ENCODE data around the gene STXBP2. TPM values are rescaled to one million over a fixed set of nuclear protein-coding genes. Genes with fewer than 3 reads are reported as not detected.

STXBP2 gene
- total and polyA plus RNA-seq, 9 donors = 1.6 to 12.4 (median 5.1) TPM

DNA sequence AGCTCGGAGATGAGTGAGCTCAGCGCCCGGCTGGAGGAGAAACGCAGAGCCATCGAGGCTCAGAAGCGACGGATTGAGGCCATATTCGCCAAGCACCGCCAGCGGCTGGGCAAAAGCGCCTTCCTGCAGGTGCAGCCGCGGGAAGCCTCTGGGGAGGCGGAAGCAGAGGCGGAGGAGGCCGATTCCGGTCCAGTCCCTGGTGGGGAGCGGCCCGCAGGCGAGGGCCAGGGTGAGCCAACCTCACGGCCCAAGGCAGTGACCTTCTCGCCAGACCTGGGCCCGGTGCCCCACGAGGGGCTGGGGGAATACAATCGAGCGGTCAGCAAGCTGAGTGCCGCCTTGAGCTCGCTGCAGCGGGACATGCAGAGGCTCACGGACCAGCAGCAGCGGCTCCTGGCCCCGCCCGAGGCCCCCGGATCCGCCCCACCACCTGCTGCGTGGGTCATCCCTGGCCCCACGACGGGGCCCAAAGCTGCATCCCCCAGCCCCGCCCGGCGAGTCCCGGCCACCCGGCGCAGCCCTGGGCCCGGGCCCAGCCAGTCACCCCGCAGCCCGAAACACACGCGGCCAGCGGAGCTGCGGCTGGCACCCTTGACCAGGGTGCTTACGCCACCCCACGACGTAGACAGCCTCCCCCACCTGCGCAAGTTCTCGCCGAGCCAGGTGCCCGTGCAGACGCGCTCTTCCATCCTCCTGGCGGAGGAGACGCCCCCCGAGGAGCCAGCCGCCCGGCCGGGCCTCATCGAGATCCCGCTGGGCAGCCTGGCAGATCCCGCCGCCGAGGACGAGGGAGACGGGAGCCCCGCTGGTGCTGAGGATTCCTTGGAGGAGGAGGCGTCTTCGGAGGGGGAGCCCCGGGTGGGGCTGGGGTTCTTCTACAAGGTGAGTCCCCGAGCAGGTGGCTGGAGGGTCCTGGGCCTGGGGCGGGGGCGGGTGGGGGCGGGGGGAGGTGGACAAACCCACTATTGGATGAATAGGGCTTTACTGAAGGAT, 24.3 kb upstream of the STXBP2 start:
- H3K27ac ChIP-seq (ENCODE audit: low read length) = no peak overlapping the region
- H3K4me1 ChIP-seq (ENCODE audit: control insufficient read depth, insufficient read depth, low read length) = no peaks in the 10 kb centered on the region
- no peak overlapping the region for H3K4me3 ChIP-seq (ENCODE audit: low read length)
- H3K27me3 ChIP-seq (ENCODE audit: control insufficient read depth, insufficient read depth, low read length) = no peaks in the 10 kb centered on the region
- H3K9me3 ChIP-seq (replicated peaks; ENCODE audit: control insufficient read depth, low read depth, low read length) = no peaks in the 10 kb centered on the region
- WGBS (ENCODE audit: insufficient coverage) = 90% methylated on average over 74 of the region's 81 CpGs
- H3K36me3 ChIP-seq (ENCODE audit: control insufficient read depth, insufficient read depth, low read length) = no peaks in the 10 kb centered on the region
- peak; percentile 0 for DNase-seq

DNA sequence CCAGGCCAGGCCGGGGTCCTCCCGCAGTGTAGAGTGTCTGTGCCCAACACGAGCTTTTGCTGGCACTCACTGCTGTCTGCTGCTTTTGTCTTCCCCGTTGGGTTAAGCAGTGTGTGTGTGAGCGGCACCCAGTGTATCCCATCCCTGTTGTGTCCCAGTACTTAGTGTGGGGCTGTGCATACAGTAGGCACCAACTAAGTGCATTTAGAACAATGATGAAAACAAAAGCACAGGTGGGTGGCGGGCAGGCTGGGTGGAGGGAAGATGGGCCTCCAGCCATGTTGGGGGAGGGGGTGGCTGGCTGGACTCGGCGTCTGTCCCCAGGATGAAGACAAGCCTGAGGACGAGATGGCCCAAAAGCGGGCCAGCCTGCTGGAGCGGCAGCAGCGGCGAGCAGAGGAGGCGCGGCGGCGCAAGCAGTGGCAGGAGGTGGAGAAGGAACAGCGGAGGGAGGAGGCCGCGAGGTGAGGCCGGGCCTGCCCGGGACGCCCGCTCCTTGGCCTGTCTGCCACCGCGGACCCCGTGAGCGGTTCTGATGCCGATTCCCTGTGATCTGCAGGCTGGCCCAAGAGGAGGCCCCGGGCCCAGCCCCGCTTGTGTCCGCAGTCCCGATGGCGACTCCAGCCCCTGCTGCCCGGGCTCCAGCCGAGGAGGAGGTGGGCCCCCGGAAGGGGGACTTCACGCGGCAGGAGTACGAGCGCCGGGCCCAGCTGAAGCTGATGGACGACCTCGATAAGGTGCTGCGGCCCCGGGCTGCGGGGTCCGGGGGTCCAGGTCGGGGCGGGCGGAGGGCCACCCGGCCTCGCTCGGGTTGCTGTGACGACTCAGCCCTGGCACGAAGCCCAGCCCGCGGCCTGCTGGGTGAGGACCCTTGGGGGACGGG, 21.8 kb upstream of the STXBP2 start:
- no peaks in the 10 kb centered on the region for H3K9me3 ChIP-seq (replicated peaks; ENCODE audit: control insufficient read depth, low read depth, low read length)
- DNase-seq = no peak
- H3K4me3 ChIP-seq (ENCODE audit: low read length) = no peak overlapping the region
- 84% methylated on average over 57 of the region's 59 CpGs for WGBS (ENCODE audit: insufficient coverage)
- H3K27me3 ChIP-seq (ENCODE audit: control insufficient read depth, insufficient read depth, low read length) = no peaks in the 10 kb centered on the region
- H3K4me1 ChIP-seq (ENCODE audit: control insufficient read depth, insufficient read depth, low read length) = peaks cover 13% of the 10 kb centered on the region
- no peak overlapping the region for H3K27ac ChIP-seq (ENCODE audit: low read length)
- H3K36me3 ChIP-seq (ENCODE audit: control insufficient read depth, insufficient read depth, low read length) = peaks cover 5% of the 10 kb centered on the region

DNA sequence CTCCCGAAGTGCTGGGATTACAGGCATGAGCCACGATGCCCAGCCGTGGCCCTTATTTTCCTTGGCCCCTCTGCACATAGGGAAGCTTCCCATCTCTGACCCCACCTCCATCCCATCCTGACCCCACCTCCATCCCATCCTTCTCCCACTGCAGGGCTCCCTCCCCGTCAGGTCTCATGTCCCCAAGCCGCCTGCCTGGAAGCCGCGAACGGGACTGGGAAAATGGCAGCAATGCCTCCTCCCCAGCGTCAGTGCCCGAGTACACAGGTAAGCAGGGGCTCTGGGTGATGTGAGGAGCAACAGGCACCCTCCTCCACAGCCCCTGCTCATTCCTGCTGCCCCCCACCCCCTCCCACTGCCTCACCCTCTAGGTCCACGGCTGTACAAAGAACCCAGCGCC, 19.7 kb upstream of the STXBP2 start:
- Histone ChIP-seq H3K4me3 (ENCODE audit: low read length) (no peak overlapping the region), H3K4me1 (ENCODE audit: control insufficient read depth, insufficient read depth, low read length) (peaks cover 13% of the 10 kb centered on the region), H3K9me3 (replicated peaks; ENCODE audit: control insufficient read depth, low read depth, low read length) (no peaks in the 10 kb centered on the region), H3K36me3 (ENCODE audit: control insufficient read depth, insufficient read depth, low read length) (peaks cover 25% of the 10 kb centered on the region), H3K27ac (ENCODE audit: low read length) (no peak overlapping the region), H3K27me3 (ENCODE audit: control insufficient read depth, insufficient read depth, low read length) (no peaks in the 10 kb centered on the region)
- DNase-seq = no peak
- WGBS (ENCODE audit: insufficient coverage) = 77% methylated on average over 5 of the region's 12 CpGs

DNA sequence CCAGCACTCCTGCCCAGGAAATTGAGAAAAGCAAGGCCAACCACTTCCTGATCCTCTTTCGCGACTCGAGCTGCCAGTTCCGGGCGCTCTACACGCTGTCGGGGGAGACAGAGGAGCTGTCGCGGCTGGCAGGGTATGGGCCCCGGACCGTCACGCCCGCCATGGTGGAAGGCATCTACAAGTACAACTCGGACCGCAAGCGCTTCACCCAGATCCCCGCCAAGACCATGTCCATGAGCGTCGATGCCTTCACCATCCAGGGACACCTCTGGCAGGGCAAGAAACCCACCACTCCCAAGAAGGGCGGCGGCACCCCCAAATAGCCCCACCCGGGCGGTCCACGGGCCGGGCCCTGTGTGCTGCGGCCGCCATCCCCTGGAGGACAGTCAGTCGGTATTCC, 19.2 kb upstream of the STXBP2 start:
- Histone ChIP-seq H3K9me3 (replicated peaks; ENCODE audit: control insufficient read depth, low read depth, low read length) (no peaks in the 10 kb centered on the region), H3K4me1 (ENCODE audit: control insufficient read depth, insufficient read depth, low read length) (peaks cover 13% of the 10 kb centered on the region), H3K4me3 (ENCODE audit: low read length) (no peak overlapping the region), H3K27ac (ENCODE audit: low read length) (no peak overlapping the region), H3K36me3 (ENCODE audit: control insufficient read depth, insufficient read depth, low read length) (peaks cover 30% of the 10 kb centered on the region), H3K27me3 (ENCODE audit: control insufficient read depth, insufficient read depth, low read length) (no peaks in the 10 kb centered on the region)
- 86% methylated on average over 22 of the region's 28 CpGs for WGBS (ENCODE audit: insufficient coverage)
- DNase-seq = no peak

DNA sequence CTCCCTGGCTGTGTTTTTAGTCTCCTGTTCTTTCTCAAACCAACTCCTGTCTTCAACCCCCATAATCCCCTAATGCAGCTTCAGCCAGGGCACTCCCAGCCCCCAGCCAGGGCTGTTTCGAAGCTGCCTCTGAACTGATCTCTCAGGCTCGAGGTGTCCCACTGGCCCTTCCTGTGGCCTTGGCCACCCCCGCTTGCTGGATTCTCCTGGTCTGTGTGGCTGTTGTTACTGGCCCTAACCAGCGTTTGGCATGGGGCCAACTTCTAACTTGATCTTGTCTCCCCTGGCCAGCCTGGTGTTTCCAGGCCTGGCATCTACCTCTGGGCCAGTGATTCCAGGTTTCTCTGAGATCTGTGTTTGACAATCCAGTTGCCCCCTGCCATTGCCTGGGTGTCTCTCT, 18.6 kb upstream of the STXBP2 start:
- Histone ChIP-seq H3K36me3 (ENCODE audit: control insufficient read depth, insufficient read depth, low read length) (peaks cover 36% of the 10 kb centered on the region), H3K4me3 (ENCODE audit: low read length) (no peak overlapping the region), H3K27me3 (ENCODE audit: control insufficient read depth, insufficient read depth, low read length) (no peaks in the 10 kb centered on the region), H3K9me3 (replicated peaks; ENCODE audit: control insufficient read depth, low read depth, low read length) (no peaks in the 10 kb centered on the region), H3K4me1 (ENCODE audit: control insufficient read depth, insufficient read depth, low read length) (peaks cover 13% of the 10 kb centered on the region), H3K27ac (ENCODE audit: low read length) (no peak overlapping the region)
- DNase-seq = no peak
- WGBS (ENCODE audit: insufficient coverage) = 60% methylated on average over 4 of the region's 4 CpGs

DNA sequence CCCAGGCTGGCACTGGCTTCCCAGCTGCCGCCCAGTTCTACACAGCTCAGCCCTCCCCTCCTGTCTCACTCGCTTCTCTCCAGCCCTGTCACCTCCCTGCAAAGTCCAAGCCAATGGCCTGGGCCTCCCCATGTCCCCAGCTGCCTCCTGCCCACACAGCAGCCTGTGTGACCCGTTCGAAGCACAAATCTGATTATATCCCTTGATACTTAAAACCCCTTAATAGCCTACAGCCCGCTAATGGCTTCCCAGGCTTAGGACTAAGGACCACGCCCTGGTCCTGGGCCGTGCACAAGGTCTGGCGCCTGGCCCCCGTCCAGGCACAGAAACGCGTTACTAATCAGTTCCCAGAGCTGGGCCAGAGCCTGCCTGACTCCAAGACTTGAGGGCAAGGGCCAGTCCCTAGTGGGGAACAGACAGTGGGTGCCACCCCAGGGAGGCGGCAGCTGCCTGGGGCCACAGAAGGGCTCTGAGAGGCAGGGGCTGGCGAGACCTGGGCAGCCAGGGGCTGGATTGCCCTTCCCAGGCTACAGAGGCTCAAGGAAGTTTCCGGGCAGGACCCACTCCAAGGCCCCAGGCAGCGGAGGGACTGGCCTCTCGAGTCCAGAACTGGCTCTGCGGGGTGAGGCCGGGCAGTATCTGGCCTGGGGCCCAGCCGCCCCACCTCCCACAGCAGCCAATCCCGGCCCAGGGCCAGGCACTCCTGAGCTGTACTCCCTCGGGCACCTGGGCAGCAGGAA, 18.0 kb upstream of the STXBP2 start:
- Histone ChIP-seq H3K27ac (ENCODE audit: low read length) (no peak overlapping the region), H3K4me1 (ENCODE audit: control insufficient read depth, insufficient read depth, low read length) (peaks cover 13% of the 10 kb centered on the region), H3K4me3 (ENCODE audit: low read length) (no peak overlapping the region), H3K9me3 (replicated peaks; ENCODE audit: control insufficient read depth, low read depth, low read length) (no peaks in the 10 kb centered on the region), H3K27me3 (ENCODE audit: control insufficient read depth, insufficient read depth, low read length) (no peaks in the 10 kb centered on the region), H3K36me3 (ENCODE audit: control insufficient read depth, insufficient read depth, low read length) (peaks cover 40% of the 10 kb centered on the region)
- WGBS (ENCODE audit: insufficient coverage) = 59% methylated on average over 13 of the region's 21 CpGs
- DNase-seq = peak; percentile 43

DNA sequence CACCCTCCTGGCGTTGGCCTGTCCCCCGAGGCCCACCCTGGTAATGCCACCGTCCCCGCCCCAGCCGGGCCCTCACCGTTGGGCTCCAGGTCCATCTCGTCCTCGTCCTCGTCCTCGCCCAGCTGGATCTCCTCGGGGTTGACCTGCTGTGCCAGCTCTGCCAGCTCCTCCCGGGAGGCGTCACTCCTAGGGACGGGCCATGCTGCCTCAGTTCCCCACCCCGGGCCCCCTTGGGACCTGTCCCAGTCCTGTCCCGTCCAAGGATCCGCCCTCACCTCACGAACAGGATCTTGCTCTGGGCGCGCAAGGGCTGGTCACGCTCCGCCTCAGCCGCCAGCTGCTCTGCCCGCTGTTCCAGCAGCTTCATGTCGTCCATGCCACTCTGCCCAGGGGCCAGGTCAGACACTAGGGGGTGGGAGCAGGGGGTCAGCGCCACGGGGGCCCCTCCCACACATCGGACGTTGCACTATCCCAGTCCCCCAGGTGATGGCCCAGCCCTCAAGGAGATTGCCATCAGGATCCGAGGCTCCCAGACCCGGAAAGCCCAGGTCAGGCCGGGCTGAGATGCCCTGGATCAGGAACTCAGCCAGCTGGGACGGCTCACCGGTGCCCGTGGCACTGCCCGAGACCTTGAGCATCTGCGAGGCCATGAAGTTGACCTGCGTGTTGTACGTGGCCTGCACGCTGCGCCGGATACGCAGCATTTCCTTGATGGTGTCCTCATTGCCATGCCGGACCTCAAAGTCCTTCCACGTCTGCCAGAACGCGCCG, 17.1 kb upstream of the STXBP2 start:
- peaks cover 13% of the 10 kb centered on the region for H3K4me1 ChIP-seq (ENCODE audit: control insufficient read depth, insufficient read depth, low read length)
- H3K9me3 ChIP-seq (replicated peaks; ENCODE audit: control insufficient read depth, low read depth, low read length) = no peaks in the 10 kb centered on the region
- no peak for DNase-seq
- H3K27ac ChIP-seq (ENCODE audit: low read length) = no peak overlapping the region
- H3K36me3 ChIP-seq (ENCODE audit: control insufficient read depth, insufficient read depth, low read length) = peaks cover 45% of the 10 kb centered on the region
- WGBS (ENCODE audit: insufficient coverage) = 88% methylated on average over 47 of the region's 48 CpGs
- H3K4me3 ChIP-seq (ENCODE audit: low read length) = no peak overlapping the region
- H3K27me3 ChIP-seq (ENCODE audit: control insufficient read depth, insufficient read depth, low read length) = no peaks in the 10 kb centered on the region

DNA sequence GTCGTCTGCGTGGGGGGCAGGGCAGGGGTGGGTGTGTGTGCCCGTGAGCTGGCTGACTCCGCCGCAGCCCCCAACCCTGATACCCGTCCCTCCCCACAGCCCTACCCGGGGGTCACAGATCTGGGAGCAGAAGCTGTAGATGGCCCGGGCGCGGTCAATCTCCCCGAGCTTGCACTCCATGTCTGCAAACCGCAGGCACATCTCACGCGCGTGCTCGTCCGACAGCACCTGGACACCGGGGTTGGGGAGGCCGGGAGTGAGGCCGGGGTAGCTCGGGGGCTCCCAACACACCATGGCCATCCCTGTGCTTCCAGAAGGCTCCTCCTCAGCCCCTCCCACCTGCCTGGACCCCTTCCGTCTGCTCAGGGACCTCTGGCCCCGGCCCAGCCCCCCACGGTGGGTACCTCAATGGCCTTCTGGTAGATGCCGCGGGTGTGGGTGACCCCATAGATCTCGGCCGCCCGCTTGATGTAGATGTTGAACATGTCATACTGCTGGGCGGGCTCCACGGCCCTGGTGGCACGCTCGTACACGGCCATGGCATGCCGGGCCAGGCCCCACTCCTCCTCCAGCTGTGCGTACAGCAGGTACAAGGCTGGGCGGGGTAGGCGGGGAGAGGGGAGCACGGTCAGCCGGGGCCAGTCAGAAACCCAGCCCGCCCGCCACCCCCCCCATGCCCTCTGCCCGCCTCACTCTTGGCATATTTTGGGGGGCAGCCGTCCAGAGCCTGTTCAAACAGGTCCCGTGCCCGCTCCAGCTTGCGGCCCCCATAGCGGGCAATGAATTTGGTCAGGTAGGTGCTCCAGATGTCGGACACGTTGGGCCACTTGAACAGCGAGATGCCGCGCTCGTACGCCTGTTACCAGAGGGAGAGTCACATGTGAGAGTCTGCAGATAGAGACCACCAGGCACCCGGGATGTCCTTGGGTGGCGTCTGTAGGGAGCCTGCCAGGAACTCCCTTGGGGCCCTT, 16.2 kb upstream of the STXBP2 start:
- DNase-seq = no peak
- peaks cover 13% of the 10 kb centered on the region for H3K4me1 ChIP-seq (ENCODE audit: control insufficient read depth, insufficient read depth, low read length)
- H3K27me3 ChIP-seq (ENCODE audit: control insufficient read depth, insufficient read depth, low read length) = no peaks in the 10 kb centered on the region
- peaks cover 48% of the 10 kb centered on the region for H3K36me3 ChIP-seq (ENCODE audit: control insufficient read depth, insufficient read depth, low read length)
- no peaks in the 10 kb centered on the region for H3K9me3 ChIP-seq (replicated peaks; ENCODE audit: control insufficient read depth, low read depth, low read length)
- no peak overlapping the region for H3K27ac ChIP-seq (ENCODE audit: low read length)
- no peak overlapping the region for H3K4me3 ChIP-seq (ENCODE audit: low read length)
- 94% methylated on average over 39 of the region's 57 CpGs for WGBS (ENCODE audit: insufficient coverage)

Measured in muscle of leg (tissue), 11 donors.